CD4-positive, alpha-beta T cell treated with Interleukin-17A for 4 hours (primary cell): Measurements from ENCODE around the gene TBX6.
"Not testable (repeated sequence)": the region's sequence is repeated elsewhere in the genome, so short reads cannot be mapped to it uniquely, and the experiment has no call there.

Source experiments
- DNase-seq: peaks from one replicate; pipeline ENCODE4 v3.0.0-alpha.2; 2020; ENCODE audit warnings: mixed read lengths

The TBX6 gene

DNA sequence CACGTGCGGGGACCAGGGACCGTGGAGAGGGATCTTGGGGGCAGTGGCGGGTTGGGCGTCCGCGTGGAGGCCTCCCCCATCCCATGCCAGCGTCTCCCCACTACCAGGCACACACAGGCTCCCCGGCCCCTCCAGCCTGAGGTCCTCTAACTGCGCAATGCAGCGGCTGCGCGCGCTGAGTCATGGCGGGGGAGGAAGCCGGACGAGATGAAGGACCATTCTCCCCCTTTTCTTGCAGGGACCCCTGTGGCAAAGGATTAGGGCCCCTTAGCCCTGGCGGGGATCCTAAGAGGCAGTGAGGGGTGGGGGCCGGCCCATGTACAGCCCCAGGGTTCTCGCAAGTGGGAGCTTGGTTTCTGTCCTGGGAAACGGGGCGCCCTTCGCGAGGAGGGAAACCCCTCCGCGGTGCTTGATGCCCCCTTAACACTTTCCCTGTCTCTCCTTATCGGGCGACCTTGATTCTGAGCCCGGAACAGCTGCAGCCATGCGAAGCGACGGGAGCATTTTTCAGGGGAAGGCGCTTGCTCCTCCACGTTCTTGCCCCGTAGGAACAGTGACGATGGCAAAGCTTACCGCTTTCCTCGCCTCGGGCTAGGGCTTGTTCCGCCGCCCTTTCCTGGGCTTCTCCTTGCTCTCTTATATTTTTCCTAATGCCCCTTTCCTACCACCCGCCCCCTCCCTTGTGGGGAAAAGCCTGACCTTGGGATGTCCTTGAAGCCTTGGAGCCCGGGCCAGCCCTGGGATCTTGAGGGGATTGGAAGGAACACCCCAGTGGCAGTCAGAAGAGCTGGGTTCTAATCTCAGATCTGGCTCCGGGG lies 25.6 kb downstream of the TBX6 start:
- peak; percentile 56 for DNase-seq

DNA sequence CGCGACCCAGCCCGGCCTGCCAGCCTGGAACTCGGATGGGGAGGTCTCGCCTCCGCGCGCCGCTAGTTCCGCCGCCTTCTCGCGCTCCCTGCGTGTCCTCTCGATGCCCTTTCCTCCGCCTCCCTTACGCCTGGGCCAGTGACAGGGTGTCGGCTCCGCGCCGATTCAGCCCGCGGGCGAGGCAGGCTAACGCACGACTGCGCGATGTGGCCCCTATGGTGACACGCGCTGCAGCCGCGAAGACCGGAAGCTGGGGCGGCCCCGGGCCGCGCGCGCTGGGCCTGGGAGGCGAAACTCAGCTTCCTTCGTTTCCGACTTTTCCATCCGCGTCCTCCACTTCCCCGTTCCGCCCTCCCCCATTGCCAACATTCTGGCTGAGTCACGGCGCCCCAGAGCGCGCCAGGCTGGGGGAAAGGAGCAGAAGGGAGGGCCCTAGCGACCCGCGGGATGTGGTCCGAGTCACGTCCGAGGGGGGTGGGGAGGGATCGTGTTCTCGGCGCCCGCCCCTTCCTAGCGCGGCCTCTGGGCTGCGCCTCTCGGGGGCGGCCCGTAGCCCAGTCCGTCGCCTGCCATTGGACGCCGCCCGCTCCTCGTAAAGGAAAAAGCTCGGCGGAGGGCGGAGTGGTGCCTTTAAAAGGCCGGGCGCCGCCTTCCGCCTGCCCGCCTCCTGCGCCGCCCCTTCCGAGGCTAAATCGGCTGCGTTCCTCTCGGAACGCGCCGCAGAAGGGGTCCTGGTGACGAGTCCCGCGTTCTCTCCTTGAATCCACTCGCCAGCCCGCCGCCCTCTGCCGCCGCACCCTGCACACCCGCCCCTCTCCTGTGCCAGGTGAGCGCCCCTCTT lies 26.4 kb downstream of the TBX6 start, which contains the start of gene ALDOA:
TSS of gene ALDOA (plus strand) at position 659 of the 841 bp plus-strand sequence. CDS start 1,138 bp downstream, outside the sequence.
- DNase-seq = peak; percentile 96

DNA sequence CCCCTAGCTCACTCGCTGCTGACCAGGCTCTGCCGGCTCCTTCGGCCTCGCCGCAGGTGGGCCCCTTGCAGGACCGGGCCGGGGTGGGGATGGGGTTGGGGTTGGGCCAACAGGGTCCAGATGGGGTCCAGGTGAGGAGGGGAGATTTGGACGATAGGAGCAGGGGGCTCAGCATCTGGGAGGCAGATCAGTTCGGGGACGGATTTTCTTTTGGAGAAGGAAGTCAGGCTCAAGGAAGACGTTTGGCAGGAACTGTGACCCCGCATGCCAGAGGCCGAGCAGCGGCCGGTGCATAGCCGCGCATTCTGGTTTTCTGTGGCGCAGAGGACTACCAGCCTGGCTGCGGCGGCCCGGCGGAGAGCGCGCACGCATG lies 27.0 kb downstream of the TBX6 start:
- DNase-seq = no peak

DNA sequence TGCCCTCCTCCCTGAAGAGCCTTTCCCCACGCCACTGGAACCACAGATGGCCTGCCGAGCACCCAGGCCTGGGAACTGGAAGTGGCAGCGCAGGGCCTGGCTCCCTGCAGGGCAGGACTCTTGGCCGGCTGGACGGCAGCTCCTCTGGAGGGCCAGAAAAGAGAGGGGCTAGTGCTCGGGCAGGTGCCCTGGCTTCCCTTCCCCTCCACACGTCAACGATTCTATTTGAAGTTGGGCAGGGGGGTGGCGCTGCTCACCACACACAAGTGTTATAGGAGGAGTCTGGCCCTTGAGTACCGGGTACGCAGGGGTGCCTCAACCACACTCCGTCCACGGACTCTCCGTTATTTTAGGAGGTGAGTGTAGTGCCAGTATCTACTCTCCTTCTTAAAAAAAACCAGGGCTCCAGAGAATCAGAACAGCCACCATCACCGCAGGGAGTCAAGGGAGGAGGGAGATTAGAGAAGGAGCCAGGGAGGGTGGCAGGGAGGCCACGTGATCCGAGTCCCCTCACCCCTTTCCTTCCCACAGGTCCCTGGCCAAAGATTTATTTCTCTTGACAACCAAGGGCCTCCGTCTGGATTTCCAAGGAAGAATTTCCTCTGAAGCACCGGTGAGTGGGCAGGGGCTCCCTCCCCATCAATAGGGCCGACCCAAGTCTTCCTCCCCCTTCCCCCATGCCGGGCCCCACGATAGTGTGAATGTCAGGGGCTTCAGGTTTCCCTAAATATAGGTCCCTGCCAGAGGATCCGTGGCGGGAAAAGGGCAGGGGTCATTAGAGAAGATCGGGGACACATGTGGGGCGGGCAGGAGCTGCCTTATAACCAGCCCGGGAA lies 27.6 kb downstream of the TBX6 start:
- DNase-seq = peak; percentile 80

DNA sequence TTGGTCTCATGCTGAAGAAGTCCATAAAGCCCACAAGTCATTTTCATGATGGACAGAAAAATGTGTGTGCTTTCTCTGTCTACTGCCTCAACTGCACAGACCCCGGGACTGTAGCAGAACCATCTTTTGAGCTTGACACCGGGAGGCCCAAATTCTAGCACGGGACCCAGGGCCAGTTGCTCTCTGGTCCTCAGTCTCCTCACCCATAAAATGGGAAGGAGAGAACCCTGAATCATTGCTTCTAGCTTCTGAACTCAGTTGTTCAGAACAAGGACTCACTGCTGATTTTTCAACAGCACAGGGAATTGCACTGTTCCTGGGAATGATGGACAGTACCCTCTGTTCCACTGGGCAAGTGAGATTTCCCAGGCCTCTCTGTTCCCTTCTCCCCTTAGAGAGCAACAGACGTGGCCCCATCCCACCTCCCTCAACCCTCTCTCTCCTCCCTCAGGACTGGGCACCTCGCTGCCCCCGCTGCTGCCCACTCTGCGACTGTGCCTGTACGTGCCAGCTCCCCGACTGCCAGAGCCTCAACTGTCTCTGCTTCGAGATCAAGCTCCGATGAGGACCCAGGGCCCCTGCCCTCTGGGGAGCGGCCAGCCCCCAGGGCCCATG lies 28.3 kb downstream of the TBX6 start:
- no peak for DNase-seq

DNA sequence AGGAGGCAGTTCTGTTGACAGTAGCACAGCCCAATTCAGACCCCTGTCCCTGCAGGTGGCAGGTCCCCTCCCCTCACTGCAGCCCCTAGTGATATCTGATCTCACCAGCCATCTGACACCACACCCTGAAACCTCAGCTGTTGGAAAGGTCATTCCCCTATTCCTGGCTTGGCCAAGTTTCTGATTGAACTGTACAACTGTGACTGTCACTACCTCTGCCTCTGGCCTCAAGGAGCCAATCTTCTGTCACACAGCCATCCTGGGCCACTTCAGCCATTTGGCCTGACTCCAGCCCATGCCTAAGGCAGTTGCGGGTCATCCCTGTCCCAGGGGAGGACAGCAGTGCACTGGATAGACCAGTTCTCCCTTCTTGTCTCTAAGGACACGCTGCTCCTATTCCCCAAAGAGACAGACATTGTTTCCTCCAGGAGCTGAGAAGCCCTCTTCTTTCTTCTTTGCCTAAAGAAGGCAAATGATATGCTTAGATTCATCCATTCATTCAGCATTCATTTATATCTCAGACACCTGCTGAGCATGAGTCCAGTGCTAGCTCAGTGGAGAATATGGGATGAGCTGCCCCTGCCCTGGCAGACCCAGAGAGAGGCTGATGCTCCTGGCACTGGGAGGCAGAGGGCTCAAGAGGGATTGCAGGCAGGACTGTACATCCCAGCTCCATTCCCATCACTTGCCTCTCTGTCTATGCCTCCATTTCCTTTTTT lies 30.7 kb downstream of the TBX6 start:
- no peak for DNase-seq

DNA sequence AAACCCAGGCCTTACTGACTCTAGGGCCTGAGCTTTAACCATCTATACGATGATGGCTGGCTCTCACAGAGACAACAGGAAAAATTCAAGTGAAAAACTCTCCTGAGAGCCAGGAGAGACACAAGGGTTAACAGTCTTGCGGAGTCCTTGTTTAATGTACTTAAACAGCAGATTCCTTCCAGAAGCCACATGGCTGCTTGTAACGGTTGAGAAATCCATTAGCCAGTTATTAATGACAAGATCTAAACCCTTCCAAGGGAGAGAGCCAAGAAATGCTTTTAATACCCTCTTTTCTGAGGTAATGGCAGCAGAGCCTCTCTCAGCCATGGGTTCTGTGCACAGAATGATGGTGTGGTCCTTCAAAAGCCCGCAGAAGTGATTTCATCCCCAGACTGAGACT lies 31.4 kb downstream of the TBX6 start:
- no peak for DNase-seq

DNA sequence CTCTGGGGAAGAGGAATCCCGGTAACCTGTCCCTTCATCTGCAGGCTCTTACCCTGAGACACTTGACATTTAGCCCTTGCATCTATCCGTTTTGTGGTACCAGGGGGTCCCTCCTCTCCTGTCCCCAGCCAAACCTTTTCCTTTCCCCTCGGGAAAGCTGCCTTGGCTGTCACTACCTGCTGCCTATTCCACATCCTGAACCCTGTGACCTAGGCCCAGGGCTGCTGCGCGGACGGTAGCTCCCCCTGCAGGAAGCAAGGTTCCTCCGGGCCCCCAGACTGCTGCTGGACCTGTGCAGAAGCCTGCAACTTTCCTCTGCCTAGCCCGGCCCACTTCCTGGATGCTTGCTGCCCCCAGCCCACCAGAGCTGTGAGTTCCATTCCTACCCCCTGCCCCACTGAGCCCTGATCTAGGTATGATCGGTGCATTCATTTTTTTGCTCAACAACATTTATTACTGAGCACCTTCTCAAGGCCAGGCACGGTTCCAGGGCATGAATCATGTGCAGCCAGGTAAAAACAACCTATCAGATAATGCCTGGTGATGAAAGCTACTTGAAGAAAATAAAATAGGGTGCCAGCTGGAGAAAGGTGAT lies 36.7 kb downstream of the TBX6 start:
- DNase-seq = peak; percentile 67

DNA sequence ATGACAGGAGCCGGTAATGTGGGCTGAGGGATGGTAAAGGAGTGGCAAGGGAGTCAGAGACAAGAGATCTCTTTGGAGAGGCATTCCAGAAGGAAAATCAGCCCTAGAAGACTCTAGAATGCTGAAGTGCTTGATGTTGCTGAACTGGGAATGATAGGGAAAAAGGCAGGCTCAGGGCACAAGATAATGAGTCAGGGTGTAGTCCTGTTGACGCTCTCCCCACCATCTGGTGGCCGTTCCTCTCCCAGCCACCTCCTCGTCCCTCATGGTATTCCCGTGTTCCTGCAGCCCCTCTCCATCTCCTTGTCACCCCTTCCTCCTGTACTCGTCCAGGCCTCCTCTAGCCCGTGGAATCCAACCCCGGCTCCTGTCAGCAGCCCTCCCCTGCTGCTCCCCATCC lies 37.3 kb downstream of the TBX6 start:
- no peak for DNase-seq

DNA sequence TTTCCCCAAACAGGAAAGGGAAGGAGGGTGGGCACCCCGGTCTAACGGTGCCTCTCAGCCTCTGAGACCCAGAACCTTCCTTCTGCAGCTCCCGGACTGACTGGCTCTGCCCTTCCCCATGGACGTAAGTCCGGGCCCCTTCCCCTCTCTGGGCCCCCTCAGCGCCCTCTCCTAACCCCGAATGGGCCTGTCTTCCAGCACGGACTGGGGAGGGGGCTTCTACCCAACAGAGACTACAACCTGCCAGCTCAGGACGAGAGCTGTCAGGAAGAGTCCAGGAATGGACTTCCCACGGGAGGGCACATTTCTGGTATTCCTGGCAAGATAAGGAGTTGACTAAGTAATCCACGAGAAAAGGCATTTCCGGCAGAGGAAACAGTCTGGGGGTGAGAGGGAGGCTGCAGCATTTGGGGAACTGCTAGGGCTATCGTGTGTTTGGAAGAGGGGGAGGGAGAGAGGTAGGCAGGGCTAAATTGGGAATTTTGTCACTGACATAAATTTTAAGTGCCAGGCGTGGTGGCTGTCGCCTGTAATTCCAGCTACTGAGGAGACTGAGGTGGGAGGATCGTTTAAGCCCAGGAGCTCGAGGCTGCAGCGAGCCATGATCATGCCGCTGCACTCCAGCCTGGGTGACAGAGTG lies 38.2 kb downstream of the TBX6 start:
- DNase-seq = no peak

DNA sequence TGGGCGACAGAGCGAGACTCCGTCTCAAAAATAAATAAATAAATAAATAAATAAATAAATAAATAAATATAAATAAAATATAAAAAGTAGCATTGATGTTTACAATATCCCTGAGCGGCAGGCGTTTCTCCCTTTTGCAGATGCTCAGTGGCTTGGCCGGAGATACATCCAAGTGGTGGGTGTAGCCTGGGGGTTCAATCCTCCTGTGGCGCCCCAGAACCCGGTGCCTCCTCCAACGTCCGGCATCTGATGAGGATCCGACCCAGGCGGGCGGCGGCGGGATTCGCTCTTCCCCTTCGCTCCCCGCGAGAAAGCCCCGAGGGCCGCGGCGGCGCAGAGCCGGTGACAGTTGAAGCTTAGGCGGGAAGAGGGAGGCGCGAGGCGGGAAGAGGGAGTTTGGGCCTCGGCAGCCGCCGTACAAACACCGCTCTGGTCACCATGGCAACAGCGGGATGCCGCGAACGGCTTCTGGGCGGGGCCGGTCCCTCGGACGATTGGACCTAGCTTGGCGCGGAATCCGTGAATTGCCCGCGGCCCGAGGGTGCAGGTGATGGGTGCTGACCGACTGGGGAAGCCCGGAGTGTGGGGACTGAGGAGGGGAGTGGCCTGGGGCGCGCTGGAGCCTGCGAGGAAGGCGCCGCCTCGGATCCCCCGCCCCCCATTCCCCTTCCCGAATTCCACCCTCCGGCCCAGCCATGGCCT lies 38.9 kb downstream of the TBX6 start:
- DNase-seq = peak; percentile 92

DNA sequence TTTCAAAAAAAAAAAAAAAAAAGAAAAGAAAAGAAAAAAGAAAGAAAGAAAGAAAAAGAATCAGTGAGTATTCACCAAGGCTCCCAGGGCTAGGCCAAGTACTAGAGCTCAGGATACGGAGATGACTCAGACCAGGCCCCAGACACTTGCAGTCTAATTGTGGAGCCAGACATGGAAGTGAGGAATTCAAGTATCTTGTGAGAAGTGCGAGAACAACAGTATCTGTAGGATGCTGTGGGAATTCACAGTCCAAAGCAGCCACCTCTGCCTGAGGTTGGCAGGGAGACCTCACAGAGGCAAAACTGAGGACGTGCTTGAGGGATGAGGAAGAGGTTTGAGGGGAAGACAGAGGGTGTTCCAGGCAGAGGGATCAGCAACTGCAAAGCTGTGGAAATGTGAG lies 40.2 kb downstream of the TBX6 start:
- DNase-seq = no peak

DNA sequence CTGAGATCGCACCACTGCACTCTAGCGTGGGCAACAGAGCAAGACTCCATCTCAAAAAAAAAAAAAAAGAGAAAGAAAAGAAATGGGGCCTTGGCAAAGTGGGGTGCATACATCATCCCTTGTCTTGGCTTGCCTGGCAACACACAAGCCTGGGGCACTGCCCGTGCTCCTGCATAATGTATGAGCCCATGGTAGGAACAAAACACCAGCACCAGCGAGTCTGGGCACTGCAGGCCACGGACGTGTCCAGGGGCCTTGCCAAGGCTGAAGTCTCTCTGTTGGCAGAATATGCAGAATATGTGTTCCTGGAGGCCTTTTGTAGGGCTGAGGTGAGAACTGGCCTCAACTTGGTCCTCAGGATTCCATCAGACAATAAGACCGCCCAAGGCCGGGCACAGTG lies 41.9 kb downstream of the TBX6 start:
- no peak for DNase-seq

DNA sequence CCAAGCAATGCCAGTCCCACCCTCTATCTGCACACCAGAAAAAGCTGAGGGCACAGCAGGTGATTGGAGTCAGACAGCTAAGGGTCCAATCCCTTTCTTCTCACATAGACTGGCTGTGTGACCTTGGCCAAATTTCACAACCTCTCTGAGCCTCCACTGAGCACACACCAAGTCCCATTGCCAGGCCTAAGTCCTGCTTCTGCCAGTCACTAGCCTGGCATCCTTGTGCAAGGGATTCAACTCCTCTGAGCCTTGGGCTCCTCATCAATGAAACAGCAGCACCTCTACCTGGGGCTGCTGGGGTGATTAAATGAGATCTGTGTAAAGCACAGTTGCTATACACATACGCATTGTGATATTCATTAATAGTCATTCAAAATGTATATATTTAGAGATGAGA lies 45.1 kb downstream of the TBX6 start:
- no peak for DNase-seq

DNA sequence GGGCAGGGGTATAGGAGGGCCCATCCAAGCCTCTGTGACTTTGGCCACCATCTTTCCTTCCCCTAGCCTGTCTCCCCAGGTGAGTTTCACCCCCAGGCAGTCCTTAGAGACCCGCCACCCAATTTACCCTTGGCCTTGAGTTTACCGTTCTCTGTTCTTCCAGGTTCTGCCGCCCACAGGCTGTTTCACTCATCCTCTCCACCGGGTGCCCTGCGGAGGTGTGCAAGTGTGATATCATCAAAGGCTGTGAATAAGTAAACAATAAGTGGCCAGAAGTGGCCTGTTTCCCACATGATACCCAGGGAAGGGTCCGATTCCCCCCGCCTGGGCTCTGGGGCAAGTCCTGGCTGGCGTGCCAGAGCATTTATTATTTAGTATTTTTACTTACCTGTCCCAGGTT lies 45.5 kb downstream of the TBX6 start:
- DNase-seq = no peak

DNA sequence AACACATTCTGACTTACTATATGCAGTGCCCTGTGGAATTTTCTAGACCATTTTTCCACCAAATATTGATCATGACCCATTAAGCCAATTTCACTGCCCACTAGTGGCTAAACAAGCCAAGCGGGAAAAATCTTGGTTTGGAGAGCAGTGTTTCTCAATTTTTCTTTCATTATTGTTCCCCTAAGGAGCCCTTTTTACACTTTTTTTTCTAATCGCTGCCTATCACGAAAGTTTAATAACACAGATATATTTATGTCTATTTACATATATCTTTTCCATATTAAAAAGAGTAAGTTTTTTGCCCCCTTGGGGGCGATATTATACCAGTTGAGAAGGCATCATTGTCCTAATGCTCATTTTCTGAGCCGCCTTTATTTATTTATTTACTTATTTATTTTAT lies 49.9 kb downstream of the TBX6 start:
- peak; percentile 37 for DNase-seq

DNA sequence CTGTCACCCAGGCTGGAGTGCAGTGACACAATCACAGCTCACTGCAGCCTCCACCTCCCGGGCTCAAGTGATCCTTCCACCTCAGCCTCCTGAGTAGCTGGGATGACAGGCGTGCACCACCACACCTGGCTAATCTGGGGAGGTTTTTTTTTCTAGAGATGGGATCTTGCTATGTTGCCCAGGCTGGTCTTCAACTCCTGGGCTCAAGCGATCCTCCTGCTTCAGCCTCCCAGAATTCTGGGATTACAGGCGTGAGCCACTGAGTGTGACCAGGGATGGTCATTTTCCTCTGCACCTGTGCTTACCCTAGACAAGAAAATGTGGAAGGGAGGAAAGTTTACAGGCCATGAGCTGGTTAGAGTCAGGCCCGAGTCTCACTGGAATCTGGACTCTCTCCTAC lies 51.0 kb downstream of the TBX6 start:
- not testable (repeated sequence) for DNase-seq

DNA sequence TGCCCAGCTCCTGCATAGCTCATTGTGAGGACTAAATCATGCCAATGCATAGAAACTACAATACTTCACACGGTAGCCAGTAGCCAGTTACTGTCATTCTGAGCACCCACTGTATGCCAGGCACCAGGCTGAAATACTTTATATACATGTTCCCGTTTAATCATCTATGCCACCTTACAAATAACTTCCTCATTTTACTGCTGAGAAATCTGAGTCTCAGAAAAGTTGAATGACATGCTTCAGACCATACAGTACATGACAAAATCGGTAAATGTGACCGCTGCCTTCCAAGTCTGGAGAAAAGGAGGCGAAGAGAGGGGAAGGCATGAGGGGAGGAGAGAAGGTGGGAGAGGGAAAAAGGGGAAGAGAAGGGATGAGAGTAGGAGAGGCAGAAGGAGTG lies 51.5 kb downstream of the TBX6 start:
- no peak for DNase-seq
